ENCODE data around the gene PLCB2. TPM values are rescaled to one million over a fixed set of nuclear protein-coding genes. Genes with fewer than 3 reads are reported as not detected.

Gene PLCB2
- total RNA-seq, 1 donor from 2014 or later, result 26.9 TPM

- DNase-seq (ENCODE audit: low spot score), result no peak
These were observed 19.7 kb upstream of the PLCB2 start for GRCh38 chr15:40327457-40327856.

GRCh38 chr15:40325700-40326099 is 18.0 kb upstream of the PLCB2 start:
- DNase-seq (ENCODE audit: low spot score), result no peak

GRCh38 chr15:40325188-40325587 is 17.5 kb upstream of the PLCB2 start:
- no peak for DNase-seq (ENCODE audit: low spot score)

- DNase-seq (ENCODE audit: low spot score), result no peak
These were observed 16.5 kb upstream of the PLCB2 start for GRCh38 chr15:40323953-40324937.

- DNase-seq (ENCODE audit: low spot score), result peak; percentile 92
These were observed 15.7 kb upstream of the PLCB2 start, which contains the start of gene INAFM2 for GRCh38 chr15:40323239-40323952. Gene INAFM2, plus strand, starts transcription at chr15:40323692. Its CDS starts 364 bp downstream, at chr15:40324056.

GRCh38 chr15:40322531-40323238 is 14.9 kb upstream of the PLCB2 start:
- DNase-seq (ENCODE audit: low spot score), result no peak

- no peak for DNase-seq (ENCODE audit: low spot score)
These were observed 13.2 kb upstream of the PLCB2 start for GRCh38 chr15:40320931-40321371.

- no peak for DNase-seq (ENCODE audit: low spot score)
These were observed 12.7 kb upstream of the PLCB2 start for GRCh38 chr15:40320409-40320808.

- no peak for DNase-seq (ENCODE audit: low spot score)
These were observed 9.8 kb upstream of the PLCB2 start for GRCh38 chr15:40317580-40317979.

- DNase-seq (ENCODE audit: low spot score), result no peak
These were observed 9.2 kb upstream of the PLCB2 start for GRCh38 chr15:40316931-40317330.

GRCh38 chr15:40314723-40315276 is 7.1 kb upstream of the PLCB2 start:
- DNase-seq (ENCODE audit: low spot score), result no peak

GRCh38 chr15:40313531-40314398 is 6.0 kb upstream of the PLCB2 start:
- DNase-seq (ENCODE audit: low spot score), result peak; percentile 75

GRCh38 chr15:40312370-40313158 is 4.8 kb upstream of the PLCB2 start:
- no peak for DNase-seq (ENCODE audit: low spot score)

- DNase-seq (ENCODE audit: low spot score), result no peak
These were observed 3.3 kb upstream of the PLCB2 start for GRCh38 chr15:40310993-40311392.

GRCh38 chr15:40310001-40310959 is 2.5 kb upstream of the PLCB2 start:
- DNase-seq (ENCODE audit: low spot score), result no peak

- no peak for DNase-seq (ENCODE audit: low spot score)
These were observed 1.7 kb upstream of the PLCB2 start for GRCh38 chr15:40309344-40309862.

- no peak for DNase-seq (ENCODE audit: low spot score)
These were observed 827 bp downstream of the PLCB2 start for GRCh38 chr15:40306908-40307307.

- no peak for DNase-seq (ENCODE audit: low spot score)
These were observed 1.4 kb downstream of the PLCB2 start for GRCh38 chr15:40306371-40306770.

Measured in ureter (tissue), 1 donor.